Gastroesophageal sphincter (tissue), 3 donors: ENCODE data around the gene KISS1R.

Source experiments
- CTCF ChIP-seq, 4 experiments: fragments of 200-600 bp in 2 of 4; fragments of 450-650 bp in 2 of 4; sonication (generic) in 1 of 4; IDR thresholded peaks; one replicate each; pipeline ENCODE4 v1.5.1; 2017 to 2019; ENCODE audit warnings: antibody characterized with exemption in 4 of 4, mild to moderate bottlenecking in 2 of 4, moderate library complexity in 2 of 4
- EP300 ChIP-seq: sonication (generic); formaldehyde crosslinking; IDR thresholded peaks from one replicate; pipeline ENCODE4 v1.6.1; 2017; ENCODE audit warnings: antibody characterized with exemption, mild to moderate bottlenecking
- POLR2AphosphoS5 ChIP-seq: sonication (generic); formaldehyde crosslinking; IDR thresholded peaks from one replicate; pipeline ENCODE4 v1.6.1; 2017; ENCODE audit warnings: antibody characterized with exemption

GRCh38 chr19:961866-962620, 44.9 kb downstream of the KISS1R start:
- TF ChIP-seq CTCF (IDR thresholded peaks at IDR 0.05) = no peak
- no peak for TF ChIP-seq POLR2AphosphoS5
- TF ChIP-seq EP300 = no peak
